ENCODE results near the gene RFX2. TPM values are rescaled to one million over a fixed set of nuclear protein-coding genes. Genes with fewer than 3 reads are reported as not detected.
A peak's percentile ranks its signal among the peaks of the same experiment; 100 is the strongest.

RFX2 gene
- total and polyA plus RNA-seq, 9 of the 15 experiments (the other 6 are each of a cell fraction or from before 2014, with no cell fraction given), result 3.6 to 18.7 (median 8.7) TPM

- TF ChIP-seq, protein P1, sequence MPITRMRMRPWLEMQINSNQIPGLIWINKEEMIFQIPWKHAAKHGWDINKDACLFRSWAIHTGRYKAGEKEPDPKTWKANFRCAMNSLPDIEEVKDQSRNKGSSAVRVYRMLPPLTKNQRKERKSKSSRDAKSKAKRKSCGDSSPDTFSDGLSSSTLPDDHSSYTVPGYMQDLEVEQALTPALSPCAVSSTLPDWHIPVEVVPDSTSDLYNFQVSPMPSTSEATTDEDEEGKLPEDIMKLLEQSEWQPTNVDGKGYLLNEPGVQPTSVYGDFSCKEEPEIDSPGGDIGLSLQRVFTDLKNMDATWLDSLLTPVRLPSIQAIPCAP (CRISPR knock-in tag; IDR thresholded peaks at IDR 0.05; ENCODE audit: borderline replicate concordance), result peak; percentile 89; the same call in 1 of the 2 replicates
- TF ChIP-seq ZNF280B (CRISPR knock-in tag; IDR thresholded peaks at IDR 0.05) (no peak), RBFOX2 (IDR thresholded peaks at IDR 0.05; ENCODE audit: low read depth, low read length) (peak; percentile 89), PHF21A (IDR thresholded peaks at IDR 0.05; ENCODE audit: borderline replicate concordance, low read depth) (no peak)
- TF ChIP-seq, protein P2, sequence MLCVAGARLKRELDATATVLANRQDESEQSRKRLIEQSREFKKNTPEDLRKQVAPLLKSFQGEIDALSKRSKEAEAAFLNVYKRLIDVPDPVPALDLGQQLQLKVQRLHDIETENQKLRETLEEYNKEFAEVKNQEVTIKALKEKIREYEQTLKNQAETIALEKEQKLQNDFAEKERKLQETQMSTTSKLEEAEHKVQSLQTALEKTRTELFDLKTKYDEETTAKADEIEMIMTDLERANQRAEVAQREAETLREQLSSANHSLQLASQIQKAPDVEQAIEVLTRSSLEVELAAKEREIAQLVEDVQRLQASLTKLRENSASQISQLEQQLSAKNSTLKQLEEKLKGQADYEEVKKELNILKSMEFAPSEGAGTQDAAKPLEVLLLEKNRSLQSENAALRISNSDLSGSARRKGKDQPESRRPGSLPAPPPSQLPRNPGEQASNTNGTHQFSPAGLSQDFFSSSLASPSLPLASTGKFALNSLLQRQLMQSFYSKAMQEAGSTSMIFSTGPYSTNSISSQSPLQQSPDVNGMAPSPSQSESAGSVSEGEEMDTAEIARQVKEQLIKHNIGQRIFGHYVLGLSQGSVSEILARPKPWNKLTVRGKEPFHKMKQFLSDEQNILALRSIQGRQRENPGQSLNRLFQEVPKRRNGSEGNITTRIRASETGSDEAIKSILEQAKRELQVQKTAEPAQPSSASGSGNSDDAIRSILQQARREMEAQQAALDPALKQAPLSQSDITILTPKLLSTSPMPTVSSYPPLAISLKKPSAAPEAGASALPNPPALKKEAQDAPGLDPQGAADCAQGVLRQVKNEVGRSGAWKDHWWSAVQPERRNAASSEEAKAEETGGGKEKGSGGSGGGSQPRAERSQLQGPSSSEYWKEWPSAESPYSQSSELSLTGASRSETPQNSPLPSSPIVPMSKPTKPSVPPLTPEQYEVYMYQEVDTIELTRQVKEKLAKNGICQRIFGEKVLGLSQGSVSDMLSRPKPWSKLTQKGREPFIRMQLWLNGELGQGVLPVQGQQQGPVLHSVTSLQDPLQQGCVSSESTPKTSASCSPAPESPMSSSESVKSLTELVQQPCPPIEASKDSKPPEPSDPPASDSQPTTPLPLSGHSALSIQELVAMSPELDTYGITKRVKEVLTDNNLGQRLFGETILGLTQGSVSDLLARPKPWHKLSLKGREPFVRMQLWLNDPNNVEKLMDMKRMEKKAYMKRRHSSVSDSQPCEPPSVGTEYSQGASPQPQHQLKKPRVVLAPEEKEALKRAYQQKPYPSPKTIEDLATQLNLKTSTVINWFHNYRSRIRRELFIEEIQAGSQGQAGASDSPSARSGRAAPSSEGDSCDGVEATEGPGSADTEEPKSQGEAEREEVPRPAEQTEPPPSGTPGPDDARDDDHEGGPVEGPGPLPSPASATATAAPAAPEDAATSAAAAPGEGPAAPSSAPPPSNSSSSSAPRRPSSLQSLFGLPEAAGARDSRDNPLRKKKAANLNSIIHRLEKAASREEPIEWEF (CRISPR knock-in tag; IDR thresholded peaks at IDR 0.05), result no peak
Measured at GRCh38 chr19:5977785-5978605, 132.3 kb downstream of the RFX2 start, which contains the start of gene RANBP3 (continued).
